ENCODE data around the gene INSRR. TPM values are rescaled to one million over a fixed set of nuclear protein-coding genes. Genes with fewer than 3 reads are reported as not detected.

The INSRR gene
- total RNA-seq, 1 donor from 2014 or later, result not detected

GRCh38 chr1:156884560-156885184 lies 25.8 kb upstream of the INSRR start:
- CTCF ChIA-PET, result interaction anchor here (1.1 to 1.3 kb wide), 3 partner anchors 88 to 195 kb away, joined by 3 to 5 read pairs (median 4); no protein-coding TSS in a partner anchor
- Mint-ChIP-seq H3K9me3 (no peaks in the 10 kb centered on the region), H3K36me3 (ENCODE audit: low read depth) (no peaks in the 10 kb centered on the region), H3K27ac (no peak overlapping the region), H3K27me3 (peaks cover 49% of the 10 kb centered on the region), H3K4me1 (no peaks in the 10 kb centered on the region), H3K4me3 (no peak overlapping the region)
- no peak for DNase-seq
- no peak for ATAC-seq (ENCODE audit: low read depth)
- intact Hi-C loops (cut with micrococcal nuclease), result no loop called here
- no peak for TF ChIP-seq CTCF (IDR thresholded peaks at IDR 0.05)
- POLR2A ChIA-PET, result no interaction called here

GRCh38 chr1:156883919-156884318 lies 25.0 kb upstream of the INSRR start:
- TF ChIP-seq CTCF (IDR thresholded peaks at IDR 0.05), result no peak
- H3K4me1 Mint-ChIP-seq, result no peaks in the 10 kb centered on the region
- POLR2A ChIA-PET, result no interaction called here
- H3K27me3 Mint-ChIP-seq, result peaks cover 48% of the 10 kb centered on the region
- CTCF ChIA-PET, result interaction anchor here (1.1 kb wide), 1 partner anchor 193 kb away, joined by 5 read pairs; no protein-coding TSS in a partner anchor
- H3K4me3 Mint-ChIP-seq, result no peak overlapping the region
- ATAC-seq (ENCODE audit: low read depth) (no peak), DNase-seq (no peak)
- intact Hi-C loops (cut with micrococcal nuclease), result no loop called here
- H3K36me3 Mint-ChIP-seq (ENCODE audit: low read depth), result no peaks in the 10 kb centered on the region
- no peak overlapping the region for H3K27ac Mint-ChIP-seq
- no peaks in the 10 kb centered on the region for H3K9me3 Mint-ChIP-seq

GRCh38 chr1:156882543-156882942 lies 23.6 kb upstream of the INSRR start:
- ChIA-PET POLR2A (no interaction called here), CTCF (no interaction called here)
- intact Hi-C loops (cut with micrococcal nuclease), result no loop called here
- Mint-ChIP-seq H3K4me1 (no peaks in the 10 kb centered on the region), H3K27ac (no peak overlapping the region), H3K36me3 (ENCODE audit: low read depth) (no peaks in the 10 kb centered on the region), H3K9me3 (no peaks in the 10 kb centered on the region), H3K27me3 (peaks cover 46% of the 10 kb centered on the region), H3K4me3 (no peak overlapping the region)
- no peak for TF ChIP-seq CTCF (IDR thresholded peaks at IDR 0.05)
- DNase-seq, result no peak
- no peak for ATAC-seq (ENCODE audit: low read depth)

GRCh38 chr1:156881663-156882062 lies 22.7 kb upstream of the INSRR start:
- H3K27me3 Mint-ChIP-seq, result peaks cover 45% of the 10 kb centered on the region
- ChIA-PET POLR2A (no interaction called here), CTCF (interaction anchor here (0.9 to 1.0 kb wide), 2 partner anchors 8 to 10 kb away, joined by 3 read pairs; no protein-coding TSS in a partner anchor)
- H3K36me3 Mint-ChIP-seq (ENCODE audit: low read depth), result no peaks in the 10 kb centered on the region
- no peaks in the 10 kb centered on the region for H3K9me3 Mint-ChIP-seq
- H3K4me1 Mint-ChIP-seq, result no peaks in the 10 kb centered on the region
- no peak for DNase-seq
- no peak overlapping the region for H3K4me3 Mint-ChIP-seq
- H3K27ac Mint-ChIP-seq, result no peak overlapping the region
- TF ChIP-seq CTCF (IDR thresholded peaks at IDR 0.05), result no peak
- ATAC-seq (ENCODE audit: low read depth), result no peak
- intact Hi-C loops (cut with micrococcal nuclease), result no loop called here

GRCh38 chr1:156881101-156881500 lies 22.2 kb upstream of the INSRR start:
- H3K9me3 Mint-ChIP-seq, result no peaks in the 10 kb centered on the region
- no peak for TF ChIP-seq CTCF (IDR thresholded peaks at IDR 0.05)
- H3K27me3 Mint-ChIP-seq, result peaks cover 44% of the 10 kb centered on the region
- no peaks in the 10 kb centered on the region for H3K36me3 Mint-ChIP-seq (ENCODE audit: low read depth)
- no peaks in the 10 kb centered on the region for H3K4me1 Mint-ChIP-seq
- intact Hi-C loops (cut with micrococcal nuclease), result no loop called here
- H3K4me3 Mint-ChIP-seq, result no peak overlapping the region
- CTCF ChIA-PET, result interaction anchor here (0.9 to 1.0 kb wide), 3 partner anchors 9 to 154 kb away, joined by 3 read pairs; no protein-coding TSS in a partner anchor
- ATAC-seq (ENCODE audit: low read depth) (no peak), DNase-seq (no peak)
- POLR2A ChIA-PET, result no interaction called here
- no peak overlapping the region for H3K27ac Mint-ChIP-seq

All from activated B cell treated with CpG ODN at 0.5 μM for 24 hours (primary cell).